IMR-90 (cell line): ENCODE results near the gene CSGALNACT2. TPM values are rescaled to one million over a fixed set of nuclear protein-coding genes. Genes with fewer than 3 reads are reported as not detected.

Experiments
- ATAC-seq: fragments of 200-7000 bp; cut with Tn5 transposase; 2 replicates; pipeline ENCODE4 v1.9.1; 2020; ENCODE audit warnings: low read depth, mild to moderate bottlenecking, moderate library complexity
- BruUV-seq: library from RNA; stranded (reverse); fragments of 400-500 nt; replicated peaks from 2 replicates; lab custom pipeline; 2021; lab: Mats Ljungman, UMichigan
- CTCF ChIA-PET: fragments of 300-600 bp; formaldehyde crosslinking; extraction: SDS; loops from one replicate; lab custom pipeline; 2021; ENCODE audit warnings: antibody characterized with exemption; lab: Yijun Ruan, JAX
- POLR2A ChIA-PET: fragments of 300-600 bp; sonication (Branson Sonifier 250); formaldehyde crosslinking; loops from one replicate; lab custom pipeline; 2022; ENCODE audit warnings: antibody characterized with exemption; ENCODE audit not compliant: unreplicated experiment; lab: Charles Lee
- DNase-seq: peaks from one replicate; pipeline ENCODE4 v3.0.0; 2013
- H2AFZ ChIP-seq: replicated peaks from 2 replicates; pipeline ENCODE3; 2013; ENCODE audit warnings: low read length, mild to moderate bottlenecking; ENCODE audit not compliant: poor library complexity
- H2AK5ac ChIP-seq: 2 replicates; pipeline ENCODE4 v1.6.1; 2013; ENCODE audit warnings: low read depth, low read length, inconsistent platforms
- H2AK9ac ChIP-seq: replicated peaks from 2 replicates; pipeline ENCODE3; 2013; ENCODE audit warnings: mild to moderate bottlenecking, low read depth, low read length, moderate library complexity; ENCODE audit not compliant: poor library complexity
- H2BK120ac ChIP-seq: 2 replicates; pipeline ENCODE4 v1.6.1; 2013; ENCODE audit warnings: low read depth, low read length, inconsistent platforms
- H2BK15ac ChIP-seq: 3 replicates; pipeline ENCODE4 v1.6.1; 2013; ENCODE audit warnings: low read depth, low read length, inconsistent platforms
- H2BK20ac ChIP-seq: 2 replicates; pipeline ENCODE4 v1.6.1; 2013; ENCODE audit warnings: low read depth, mild to moderate bottlenecking, inconsistent platforms, low read length, moderate library complexity
- H2BK5ac ChIP-seq: 2 replicates; pipeline ENCODE4 v1.6.1; 2013; ENCODE audit warnings: mild to moderate bottlenecking, low read depth, low read length, inconsistent platforms; ENCODE audit not compliant: poor library complexity, severe bottlenecking
- H3K14ac ChIP-seq: replicated peaks from 2 replicates; pipeline ENCODE4 v1.6.1; 2013; ENCODE audit warnings: low read depth, low read length, inconsistent platforms
- H3K18ac ChIP-seq: 2 replicates; pipeline ENCODE4 v1.6.1; 2013; ENCODE audit warnings: low read depth, low read length, control low read depth
- H3K23ac ChIP-seq: 2 replicates; pipeline ENCODE4 v1.6.1; 2013; ENCODE audit warnings: low read depth, low read length, inconsistent platforms
- H3K27ac ChIP-seq: 2 replicates; pipeline ENCODE4 v1.5.1; 2013; ENCODE audit warnings: mild to moderate bottlenecking, control low read depth, low read length; ENCODE audit not compliant: insufficient read depth
- H3K27me3 ChIP-seq: 2 replicates; pipeline ENCODE4 v1.6.1; 2013; ENCODE audit warnings: low read length; ENCODE audit not compliant: control insufficient read depth, insufficient read depth
- H3K36me3 ChIP-seq: 2 replicates; pipeline ENCODE4 v1.6.1; 2013; ENCODE audit warnings: low read length, mixed read lengths; ENCODE audit not compliant: control insufficient read depth, insufficient read depth
- H3K4ac ChIP-seq: 2 replicates; pipeline ENCODE4 v1.6.1; 2013; ENCODE audit warnings: low read depth, low read length, inconsistent platforms
- H3K4me1 ChIP-seq: 2 replicates; pipeline ENCODE4 v1.6.1; 2013; ENCODE audit warnings: low read length, mixed read lengths; ENCODE audit not compliant: control insufficient read depth, insufficient read depth
- H3K4me2 ChIP-seq: 2 replicates; pipeline ENCODE4 v1.6.1; 2013; ENCODE audit warnings: low read depth, mild to moderate bottlenecking, control low read depth, low read length, moderate library complexity
- H3K4me3 ChIP-seq: 2 replicates; pipeline ENCODE4 v1.5.1; 2013; ENCODE audit warnings: low read depth, mild to moderate bottlenecking, control low read depth, low read length, moderate library complexity; ENCODE audit not compliant: insufficient read depth
- H3K56ac ChIP-seq: 2 replicates; pipeline ENCODE4 v1.6.1; 2013; ENCODE audit warnings: low read length, inconsistent platforms; ENCODE audit not compliant: insufficient read depth; ENCODE audit errors: extremely low read depth
- H3K79me1 ChIP-seq, 2 experiments: 2 replicates each; pipeline ENCODE4 v1.6.1; 2013; ENCODE audit warnings: low read length in 2 of 2, inconsistent platforms in 1 of 2, low read depth in 1 of 2
- H3K9ac ChIP-seq: 2 replicates; pipeline ENCODE4 v1.6.1; 2013; ENCODE audit warnings: low read depth, low read length, control low read depth
- H3K9me1 ChIP-seq: 2 replicates; pipeline ENCODE4 v1.6.1; 2013; ENCODE audit warnings: low read length, inconsistent platforms; ENCODE audit not compliant: insufficient read depth
- H3K9me3 ChIP-seq: 2 replicates; pipeline ENCODE4 v1.6.1; 2013; ENCODE audit warnings: low read length; ENCODE audit not compliant: control insufficient read depth, insufficient read depth
- H4K20me1 ChIP-seq: 2 replicates; pipeline ENCODE4 v1.6.1; 2013; ENCODE audit warnings: low read length, inconsistent platforms; ENCODE audit not compliant: insufficient read depth
- H4K5ac ChIP-seq: 2 replicates; pipeline ENCODE4 v1.6.1; 2013; ENCODE audit warnings: mild to moderate bottlenecking, low read depth, low read length, control low read depth
- H4K8ac ChIP-seq, 2 experiments: 2 replicates each; pipeline ENCODE4 v1.6.1; 2013; ENCODE audit warnings: low read depth in 2 of 2, low read length in 2 of 2, control low read depth in 1 of 2, inconsistent platforms in 1 of 2
- H4K91ac ChIP-seq: 2 replicates; pipeline ENCODE4 v1.6.1; 2013; ENCODE audit warnings: low read depth, low read length, inconsistent platforms; ENCODE audit not compliant: insufficient read depth
- BHLHE40 ChIP-seq: fragments of 150-350 bp; IDR thresholded peaks from 2 replicates; pipeline ENCODE4 v1.6.1; 2016; ENCODE audit warnings: mild to moderate bottlenecking, low read depth, low read length
- CEBPB ChIP-seq: IDR thresholded peaks from 2 replicates; pipeline ENCODE4 v1.6.1; 2012; ENCODE audit warnings: low read depth, low read length, improper control_type of control experiment
- CHD1 ChIP-seq: IDR thresholded peaks from 2 replicates; pipeline ENCODE4 v1.6.1; 2012; ENCODE audit warnings: low read depth, low read length, improper control_type of control experiment
- CTCF ChIP-seq: conservative IDR thresholded peaks from 2 replicates; pipeline ENCODE4 v1.5.1; 2012; ENCODE audit warnings: mild to moderate bottlenecking, low read depth, low read length, improper control_type of control experiment
- ELK1 ChIP-seq: fragments of 150-350 bp; IDR thresholded peaks from 2 replicates; pipeline ENCODE4 v1.6.1; 2016; ENCODE audit warnings: low read depth, mild to moderate bottlenecking, low read length, moderate library complexity, borderline replicate concordance
- FOS ChIP-seq: fragments of 150-350 bp; IDR thresholded peaks from 2 replicates; pipeline ENCODE4 v1.6.1; 2016; ENCODE audit warnings: low read depth, low read length
- MAFK ChIP-seq: IDR thresholded peaks from 2 replicates; pipeline ENCODE4 v1.6.1; 2012; ENCODE audit warnings: low read depth, low read length, improper control_type of control experiment
- MAZ ChIP-seq: IDR thresholded peaks from 2 replicates; pipeline ENCODE4 v1.6.1; 2012; ENCODE audit warnings: low read depth, mild to moderate bottlenecking, low read length, improper control_type of control experiment, moderate library complexity, borderline replicate concordance
- MXI1 ChIP-seq: IDR thresholded peaks from 2 replicates; pipeline ENCODE4 v1.6.1; 2012; ENCODE audit warnings: low read depth, mild to moderate bottlenecking, low read length, moderate library complexity, borderline replicate concordance
- RAD21 ChIP-seq: IDR thresholded peaks from 2 replicates; pipeline ENCODE4 v1.6.1; 2012; ENCODE audit warnings: low read length, improper control_type of control experiment
- RCOR1 ChIP-seq: IDR thresholded peaks from 2 replicates; pipeline ENCODE4 v1.6.1; 2012; ENCODE audit warnings: mild to moderate bottlenecking, low read length, improper control_type of control experiment; ENCODE audit not compliant: insufficient replicate concordance
- RFX5 ChIP-seq: IDR thresholded peaks from 2 replicates; pipeline ENCODE4 v1.8.0; 2012; ENCODE audit warnings: low read depth, mild to moderate bottlenecking, low read length, moderate library complexity
- SMC3 ChIP-seq: fragments of 150-350 bp; IDR thresholded peaks from 2 replicates; pipeline ENCODE4 v1.6.1; 2016; ENCODE audit warnings: low read depth, mild to moderate bottlenecking, antibody characterized with exemption, low read length, moderate library complexity
- WGBS, 2 experiments: methylation state at CpG; one replicate each; pipeline versions ENCODE4 v1.1.5 to v1.1.7; 2013; ENCODE audit warnings: missing lambda C conversion rate in 2 of 2; ENCODE audit not compliant: insufficient read length in 1 of 2; ENCODE audit errors: extremely low coverage in 2 of 2; 5-methylcytosine and 5-hydroxymethylcytosine counted together
- dilution Hi-C: fragments of 300-500 bp; cut with HindIII; formaldehyde crosslinking; loops from one replicate; pipeline ENCODE4 v1.14.3; 2018; ENCODE audit warnings: low sequenced_read_pairs; ENCODE audit not compliant: unreplicated experiment
- in situ Hi-C: fragments of 300-500 bp; cut with MboI; formaldehyde crosslinking; loops from 3 replicates; pipeline ENCODE4 v1.14.3; 2019; ENCODE audit warnings: low sequenced_read_pairs, inconsistent platforms, mixed read lengths
- intact Hi-C: fragments of 100-400 bp; cut with micrococcal nuclease; formaldehyde crosslinking; loops from 2 replicates; pipeline ENCODE4 v1.10.0; 2022
- polyA plus RNA-seq, 3 experiments: library from polyadenylated mRNA; depleted of rRNA; stranded (reverse); fragments of >200 nt; gene quantifications; 2 replicates each; pipeline ENCODE4 v1.2.3, GENCODE V29; 2012; ENCODE audit warnings: low replicate concordance in 1 of 3
- total RNA-seq: library from RNA; depleted of rRNA; stranded (reverse); fragments of >200 nt; gene quantifications from 2 replicates; pipeline ENCODE4 v1.2.3, GENCODE V29; 2012

CSGALNACT2 gene
- total and polyA plus RNA-seq, 2 of the 4 experiments (the other 2 are of a cell fraction), result 6.5 to 13.1 TPM

DNA sequence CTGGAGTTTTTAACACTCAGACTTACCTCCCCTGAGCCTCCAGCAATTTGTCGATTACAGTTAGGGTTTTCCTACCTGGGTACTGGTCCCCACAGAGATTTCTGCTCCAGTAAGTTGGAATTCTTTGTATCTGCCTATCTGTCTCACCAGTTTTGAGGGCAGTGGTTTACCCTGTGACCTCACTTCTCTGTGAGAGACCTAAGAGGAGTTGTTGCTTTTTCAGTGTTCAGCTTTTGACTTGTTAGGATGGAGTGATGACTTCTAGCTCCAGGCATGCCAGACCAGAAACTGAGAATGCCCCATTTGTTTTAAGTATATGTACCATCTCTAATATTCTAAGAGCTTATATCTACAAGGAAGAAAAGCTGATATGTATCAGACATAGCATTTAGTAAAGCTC is 42.9 kb downstream of the CSGALNACT2 start:
- H2AFZ ChIP-seq, result no peak overlapping the region
- no peak overlapping the region for H3K14ac ChIP-seq
- H2BK120ac ChIP-seq, result no peak overlapping the region
- no peak overlapping the region for H3K4me3 ChIP-seq
- H3K56ac ChIP-seq, result no peak overlapping the region
- no CpG with 5 or more reads among the region's 1 CpG for WGBS, 2 experiments
- H3K36me3 ChIP-seq, result peaks cover 31% of the 10 kb centered on the region
- H4K20me1 ChIP-seq, result no peaks in the 10 kb centered on the region
- no peak overlapping the region for H4K91ac ChIP-seq
- CTCF ChIA-PET, result no interaction called here
- H2BK20ac ChIP-seq, result no peak overlapping the region
- no TSS peak for BruUV-seq
- ATAC-seq (peak; percentile 37; the same call in 1 of the 2 replicates), DNase-seq (peak; percentile 22)
- H3K79me1 ChIP-seq, result peaks cover 0 to 12% of the 10 kb centered on the region in 2 experiments; a peak in 2 of 4 replicates
- no peak overlapping the region for H3K4me2 ChIP-seq
- no peak overlapping the region for H3K4ac ChIP-seq
- H2AK5ac ChIP-seq, result no peak overlapping the region
- in situ Hi-C loops, result no loop called here
- no peaks in the 10 kb centered on the region for H3K9me3 ChIP-seq
- no peaks in the 10 kb centered on the region for H3K4me1 ChIP-seq
- H3K27ac ChIP-seq, result no peak overlapping the region
- intact Hi-C loops, result no loop called here
- TF ChIP-seq CEBPB (no peak), BHLHE40 (no peak), SMC3 (no peak), MAFK (no peak), RCOR1 (no peak), RFX5 (no peak), MAZ (no peak), MXI1 (no peak), RAD21 (no peak), ELK1 (no peak), FOS (no peak), CHD1 (no peak), CTCF (no peak)
- no peak overlapping the region for H3K18ac ChIP-seq
- no peak overlapping the region for H2AK9ac ChIP-seq
- POLR2A ChIA-PET, result no interaction called here
- no peak overlapping the region for H4K8ac ChIP-seq
- no peak overlapping the region for H4K5ac ChIP-seq
- H2BK15ac ChIP-seq, result no peak overlapping the region
- H2BK5ac ChIP-seq, result no peak overlapping the region
- no peaks in the 10 kb centered on the region for H3K9me1 ChIP-seq
- H3K27me3 ChIP-seq, result no peaks in the 10 kb centered on the region
- no peak overlapping the region for H3K9ac ChIP-seq
- H3K23ac ChIP-seq, result no peak overlapping the region
- dilution Hi-C loops, result no loop called here
